ENCODE measurements around the gene SRP9.

GRCh38 chr1:225825078-225825477 is 47.5 kb downstream of the SRP9 start:
- TF ChIP-seq TSHZ2 (CRISPR knock-in tag; IDR thresholded peaks at IDR 0.05) (no peak), ZFP3 (CRISPR knock-in tag; IDR thresholded peaks at IDR 0.05) (no peak), GLIS3 (CRISPR knock-in tag; IDR thresholded peaks at IDR 0.05) (no peak), RARB (CRISPR knock-in tag; IDR thresholded peaks at IDR 0.05) (no peak), ARNTL (CRISPR knock-in tag; IDR thresholded peaks at IDR 0.05; ENCODE audit: borderline replicate concordance, low read depth) (no peak), ZNF8 (CRISPR knock-in tag; IDR thresholded peaks at IDR 0.05) (no peak), ZNF70 (CRISPR knock-in tag; IDR thresholded peaks at IDR 0.05) (no peak), BACH2 (CRISPR knock-in tag; IDR thresholded peaks at IDR 0.05; ENCODE audit: borderline replicate concordance) (no peak), SNAI2 (CRISPR knock-in tag; IDR thresholded peaks at IDR 0.05) (no peak), POU6F1 (CRISPR knock-in tag; IDR thresholded peaks at IDR 0.05; ENCODE audit: borderline replicate concordance, low read depth) (no peak), CREB5 (CRISPR knock-in tag; IDR thresholded peaks at IDR 0.05; ENCODE audit: low read depth) (no peak), ISL1 (CRISPR knock-in tag; IDR thresholded peaks at IDR 0.05) (no peak)
- TF ChIP-seq, protein P1, sequence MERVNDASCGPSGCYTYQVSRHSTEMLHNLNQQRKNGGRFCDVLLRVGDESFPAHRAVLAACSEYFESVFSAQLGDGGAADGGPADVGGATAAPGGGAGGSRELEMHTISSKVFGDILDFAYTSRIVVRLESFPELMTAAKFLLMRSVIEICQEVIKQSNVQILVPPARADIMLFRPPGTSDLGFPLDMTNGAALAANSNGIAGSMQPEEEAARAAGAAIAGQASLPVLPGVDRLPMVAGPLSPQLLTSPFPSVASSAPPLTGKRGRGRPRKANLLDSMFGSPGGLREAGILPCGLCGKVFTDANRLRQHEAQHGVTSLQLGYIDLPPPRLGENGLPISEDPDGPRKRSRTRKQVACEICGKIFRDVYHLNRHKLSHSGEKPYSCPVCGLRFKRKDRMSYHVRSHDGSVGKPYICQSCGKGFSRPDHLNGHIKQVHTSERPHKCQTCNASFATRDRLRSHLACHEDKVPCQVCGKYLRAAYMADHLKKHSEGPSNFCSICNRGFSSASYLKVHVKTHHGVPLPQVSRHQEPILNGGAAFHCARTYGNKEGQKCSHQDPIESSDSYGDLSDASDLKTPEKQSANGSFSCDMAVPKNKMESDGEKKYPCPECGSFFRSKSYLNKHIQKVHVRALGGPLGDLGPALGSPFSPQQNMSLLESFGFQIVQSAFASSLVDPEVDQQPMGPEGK (CRISPR knock-in tag; IDR thresholded peaks at IDR 0.05; ENCODE audit: borderline replicate concordance) = no peak
